GM21526 (cell line): ENCODE results near the gene PHC1.
A peak's percentile ranks its signal among the peaks of the same experiment; 100 is the strongest.

ENCODE experiments used
- ATAC-seq: cut with Tn5 transposase; IDR thresholded peaks from one replicate; pipeline ENCODE4 v1.9.1; 2021; ENCODE audit warnings: moderate library complexity; ENCODE audit not compliant: unreplicated experiment, low FRiP score

Gene PHC1

DNA sequence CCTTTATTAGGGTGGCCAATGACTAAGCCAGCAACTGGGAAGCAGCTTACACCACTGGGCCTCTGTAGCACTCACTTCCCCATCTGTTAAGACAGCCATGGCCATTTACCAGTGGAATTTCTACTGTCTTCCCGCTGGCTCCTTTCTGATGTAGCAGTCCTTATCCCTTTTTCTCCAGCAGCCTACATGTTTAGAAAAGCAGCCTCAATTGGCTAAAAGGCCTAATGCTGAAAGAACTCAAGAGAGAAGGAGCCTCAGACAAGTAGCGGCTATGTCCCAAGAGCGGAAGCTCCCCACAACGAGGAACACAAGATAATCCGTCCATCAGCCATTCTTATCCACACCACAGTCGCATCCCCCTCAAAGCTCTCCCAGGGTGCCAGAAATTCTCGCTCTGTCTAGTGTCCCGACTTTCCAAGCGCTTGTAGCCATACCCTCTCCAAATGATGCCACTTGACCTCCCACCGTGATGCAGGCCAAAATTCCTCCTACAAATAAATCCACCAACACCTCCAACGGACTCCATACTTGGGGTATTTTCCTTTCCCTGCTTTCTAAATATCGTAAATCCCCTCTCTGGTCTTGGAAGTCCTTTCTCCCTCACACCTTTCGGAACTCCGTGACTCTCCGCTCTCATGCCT, 34.5 kb downstream of the PHC1 start:
- ATAC-seq = no peak

DNA sequence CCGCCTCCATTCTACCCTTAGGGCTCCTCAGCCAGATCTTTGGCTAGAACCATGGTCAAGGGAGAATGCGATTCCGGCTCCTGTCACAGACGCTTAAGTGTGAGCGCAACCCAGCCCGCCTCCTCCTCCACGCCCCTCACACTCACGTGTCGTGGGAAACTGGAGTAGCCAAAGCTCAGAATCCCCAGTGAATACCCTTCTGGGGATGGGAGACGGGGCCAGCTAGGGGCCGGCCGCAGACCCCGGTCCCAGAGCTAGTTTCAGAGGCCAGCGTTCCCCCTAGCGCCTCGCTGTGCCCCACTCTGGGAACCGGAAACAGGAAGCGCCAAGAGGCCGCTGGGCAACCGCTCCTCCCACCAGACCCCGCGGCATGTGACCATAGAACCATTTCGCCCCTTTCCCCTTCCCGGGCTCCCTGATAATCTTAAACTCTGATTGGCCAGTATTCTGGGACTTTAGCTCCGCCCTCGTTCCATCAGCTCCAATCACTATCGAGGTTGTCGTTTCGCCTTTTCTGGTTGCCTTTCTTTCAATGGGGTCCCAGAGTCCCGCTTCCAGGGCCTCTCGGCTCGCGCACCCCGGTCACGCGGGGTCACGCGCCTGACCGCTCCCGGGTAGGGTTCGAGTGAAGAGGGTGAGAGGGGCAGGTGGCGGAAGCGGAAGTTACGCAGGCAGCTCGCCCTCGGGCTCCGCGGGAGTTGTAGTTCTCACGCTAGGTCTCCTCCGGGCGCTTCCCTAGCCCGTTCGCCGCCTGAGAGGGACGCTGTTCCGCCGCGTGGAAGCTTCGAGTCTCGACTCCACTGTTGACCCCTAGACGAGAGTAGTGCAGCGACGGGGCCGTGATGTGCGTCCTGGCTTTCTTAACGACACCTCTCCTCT, 35.3 kb downstream of the PHC1 start, which contains the start of gene M6PR:
Gene M6PR, minus strand, starts transcription at position 304 of the 879 bp plus-strand sequence. CDS start 3,241 bp downstream, outside the sequence.
- ATAC-seq = peak; percentile 84

DNA sequence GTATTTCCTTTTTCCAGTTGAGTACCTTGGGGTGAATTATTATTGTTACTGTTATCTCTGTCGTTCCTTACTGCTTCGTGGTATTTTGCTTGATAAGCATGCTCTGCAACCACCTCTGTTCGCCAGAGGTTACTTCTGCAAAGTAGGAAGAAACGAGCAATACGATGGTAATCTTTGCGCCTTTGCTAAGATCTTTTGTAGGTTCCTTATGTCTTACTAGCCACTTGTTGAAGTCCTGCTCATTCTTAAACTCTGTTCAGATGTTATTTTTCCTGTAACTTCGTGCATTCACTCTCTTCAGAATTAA, 35.9 kb downstream of the PHC1 start:
- ATAC-seq = no peak

GRCh38 chr12:8950702-8951478, 36.6 kb downstream of the PHC1 start:
- ATAC-seq = no peak

DNA sequence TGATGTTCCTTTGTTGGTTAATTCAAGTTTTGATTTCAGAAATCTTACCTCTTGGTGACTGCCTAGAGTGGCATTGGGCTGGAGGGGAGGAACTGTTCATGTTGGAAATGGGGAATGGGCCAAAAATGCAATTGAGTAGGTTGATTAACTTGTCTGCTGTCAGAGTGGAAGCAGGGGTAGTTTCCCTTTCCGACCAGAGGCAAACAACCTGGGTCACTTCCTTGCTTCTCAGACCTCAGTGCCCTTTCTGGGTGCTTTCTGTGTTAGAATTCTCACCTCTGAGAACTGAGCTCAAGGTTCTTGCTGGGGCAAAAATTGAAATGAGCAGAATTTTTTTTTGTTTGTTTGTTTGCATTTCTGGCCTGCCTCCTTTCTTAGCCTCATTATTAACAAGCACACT, 37.4 kb downstream of the PHC1 start:
- ATAC-seq = no peak

- ATAC-seq = no peak
Observed at GRCh38 chr12:8953773-8954402, 39.6 kb downstream of the PHC1 start.

DNA sequence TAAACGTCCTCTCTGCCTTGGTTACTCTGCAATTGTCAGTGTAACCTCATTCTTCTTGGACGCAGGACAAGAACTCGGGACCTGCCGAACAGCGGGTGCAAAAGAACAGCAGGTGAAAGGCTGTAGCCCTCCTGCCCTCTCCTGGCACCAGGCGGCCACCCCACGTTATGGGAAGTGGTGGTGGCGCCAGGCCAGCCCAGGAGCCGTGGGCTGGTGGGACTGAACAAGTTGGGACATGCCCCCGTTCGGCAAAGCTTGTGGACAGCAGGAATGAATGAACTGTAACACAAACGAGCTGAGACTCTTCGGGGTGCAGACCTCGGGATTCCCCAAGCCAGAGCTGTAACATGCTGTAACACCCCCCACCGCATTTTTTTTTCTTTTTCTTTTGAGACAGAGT, 41.8 kb downstream of the PHC1 start:
- ATAC-seq = no peak

GRCh38 chr12:8956772-8957171, 42.5 kb downstream of the PHC1 start:
- no peak for ATAC-seq

GRCh38 chr12:8957561-8957960, 43.3 kb downstream of the PHC1 start:
- no peak for ATAC-seq

GRCh38 chr12:8958066-8958465, 43.8 kb downstream of the PHC1 start:
- ATAC-seq = no peak

- ATAC-seq = no peak
Observed at GRCh38 chr12:8960176-8960575, 45.9 kb downstream of the PHC1 start.

GRCh38 chr12:8968761-8969160, 54.5 kb downstream of the PHC1 start:
- no peak for ATAC-seq

DNA sequence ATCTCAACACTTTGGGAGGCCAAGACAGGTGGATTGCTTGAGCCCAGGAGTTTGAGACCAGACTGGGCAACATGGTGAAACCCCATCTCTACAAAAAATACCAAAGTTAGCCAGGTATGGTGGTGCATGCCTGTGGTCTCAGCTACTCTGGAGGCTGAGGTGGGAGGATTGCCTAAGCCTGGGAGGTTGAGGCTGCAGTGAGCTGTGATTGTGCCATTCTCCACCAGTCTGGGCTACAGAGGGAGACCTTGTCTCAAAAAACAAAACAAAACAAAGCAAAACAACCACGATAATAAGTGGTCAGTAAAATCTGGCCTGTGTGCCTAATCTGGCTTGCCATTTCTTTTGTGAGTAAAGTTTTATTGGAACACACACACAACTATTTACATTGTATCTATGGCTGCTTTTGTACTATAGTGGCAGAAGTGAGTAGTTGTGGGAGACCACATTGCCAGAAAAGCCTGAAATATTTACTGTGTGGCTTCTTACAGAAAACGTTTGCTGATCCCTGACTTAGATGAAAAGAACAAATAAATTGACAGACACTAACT, 55.6 kb downstream of the PHC1 start:
- no peak for ATAC-seq

GRCh38 chr12:8970432-8970831, 56.1 kb downstream of the PHC1 start:
- no peak for ATAC-seq

GRCh38 chr12:8980137-8980536, 65.8 kb downstream of the PHC1 start:
- no peak for ATAC-seq

DNA sequence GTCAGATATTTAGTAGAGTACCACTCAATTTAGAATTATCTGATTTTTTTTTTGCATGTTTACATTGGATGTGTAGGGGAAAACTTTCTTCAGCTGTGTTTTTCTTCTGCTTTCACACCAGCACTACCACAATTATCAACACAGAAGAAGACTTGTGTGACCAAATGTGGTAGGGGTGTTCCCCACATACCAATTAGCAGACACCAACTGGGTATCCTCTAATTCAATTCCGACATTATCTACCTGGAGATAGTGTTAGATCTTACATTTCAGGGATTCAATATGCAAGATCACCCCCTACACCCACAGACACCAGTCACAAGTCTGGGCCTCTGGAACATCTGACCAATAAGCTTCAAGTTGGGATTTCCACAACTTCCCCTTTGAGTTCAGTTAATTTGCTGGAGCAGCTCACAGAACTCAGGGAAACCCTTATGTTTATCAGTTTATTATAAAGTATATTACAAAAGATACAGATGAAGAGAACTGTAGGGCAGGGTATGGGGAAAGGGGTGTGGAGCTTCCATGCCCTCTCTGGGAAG, 71.0 kb downstream of the PHC1 start:
- no peak for ATAC-seq

- ATAC-seq = no peak
Observed at GRCh38 chr12:8987163-8987562, 72.9 kb downstream of the PHC1 start.

- no peak for ATAC-seq
Observed at GRCh38 chr12:8987685-8988084, 73.4 kb downstream of the PHC1 start.

GRCh38 chr12:8989413-8989812, 75.1 kb downstream of the PHC1 start, which contains the start of gene KLRG1:
Gene KLRG1 (plus strand): TSS chr12:8989546. CDS start chr12:8989636, 90 bp downstream.
- no peak for ATAC-seq
